Transverse colon (tissue), 4 donors: ENCODE measurements around the gene PTCHD1. TPM values are rescaled to one million over a fixed set of nuclear protein-coding genes. Genes with fewer than 3 reads are reported as not detected.

ENCODE experiments used
- DNase-seq: peaks from one replicate; pipeline ENCODE4 v3.0.0-alpha.2; 2019
- H3K27ac ChIP-seq, 4 donors: fragments of 200-600 bp; sonication (generic); 2 replicates each; pipeline ENCODE4 v1.5.1; 2016 to 2018; ENCODE audit warnings: inconsistent platforms in 4 of 4
- H3K27me3 ChIP-seq: fragments of 200-600 bp; sonication (generic); 2 replicates; pipeline ENCODE4 v1.5.1; 2017; ENCODE audit warnings: inconsistent platforms
- H3K36me3 ChIP-seq, 4 donors: fragments of 200-600 bp; sonication (generic); 2 replicates each; pipeline ENCODE4 v1.5.1; 2017 to 2019; ENCODE audit warnings: inconsistent platforms in 4 of 4
- H3K4me1 ChIP-seq, 4 donors: fragments of 200-600 bp; sonication (generic); 2 replicates each; pipeline ENCODE4 v1.5.1; 2017 to 2020; ENCODE audit warnings: inconsistent platforms in 4 of 4
- H3K4me3 ChIP-seq, 4 donors: fragments of 200-600 bp; sonication (generic); 1 replicate in 1 of 4; 2 replicates in 3 of 4; pipeline versions ENCODE4 v1.5.1 to v1.6.1; 2017 to 2019; ENCODE audit warnings: inconsistent platforms in 4 of 4
- H3K9me3 ChIP-seq, 2 donors: fragments of 200-600 bp; sonication (generic); 2 replicates each; pipeline ENCODE4 v1.5.1; 2017 to 2019; ENCODE audit warnings: inconsistent platforms in 2 of 2
- CTCF ChIP-seq, 5 experiments: fragments of 200-600 bp in 3 of 5; fragments of 450-650 bp in 2 of 5; sonication (generic) in 3 of 5; IDR thresholded peaks; 1 replicate in 2 of 5; 2 replicates in 3 of 5; pipeline ENCODE4 v1.5.1; 2016 to 2017; ENCODE audit warnings: antibody characterized with exemption in 5 of 5, inconsistent platforms in 3 of 5, mild to moderate bottlenecking in 2 of 5, moderate library complexity in 1 of 5
- EP300 ChIP-seq: sonication (generic); formaldehyde crosslinking; IDR thresholded peaks from one replicate; pipeline ENCODE4 v1.6.1; 2017; ENCODE audit warnings: antibody characterized with exemption, low read depth
- POLR2A ChIP-seq: fragments of 450-650 bp; IDR thresholded peaks from one replicate; pipeline ENCODE4 v1.6.1; 2016; ENCODE audit warnings: antibody characterized with exemption, mild to moderate bottlenecking, moderate library complexity
- POLR2AphosphoS5 ChIP-seq, 3 donors: sonication (generic); formaldehyde crosslinking; IDR thresholded peaks; one replicate each; pipeline ENCODE4 v1.6.1; 2016; ENCODE audit warnings: antibody characterized with exemption in 3 of 3
- WGBS, 2 donors: methylation state at CpG; one replicate each; pipeline ENCODE4 v1.1.5; 2018; ENCODE audit warnings: low coverage in 1 of 2; 5-methylcytosine and 5-hydroxymethylcytosine counted together
- in situ Hi-C, 4 donors: fragments of 200-750 bp; cut with MboI; loops; one replicate each; pipeline versions ENCODE4 v1.15.0 to v1.15.1; 2017; ENCODE audit warnings: low sequenced_read_pairs in 3 of 4, low pct_ligation_motif_present in 1 of 4, low pct_unique_long_range_greater_than_20kb in 1 of 4
- intact Hi-C: fragments of 100-400 bp; cut with DNase I; formaldehyde crosslinking; loops from one replicate; pipeline ENCODE4 v1.15.1; 2023; ENCODE audit warnings: low total_unique reads
- total RNA-seq, 4 donors: library from RNA; depleted of rRNA; stranded (reverse); fragments of >200 nt; gene quantifications; one replicate each; pipeline ENCODE4 v1.1.0, GENCODE V29; 2016

The PTCHD1 gene
- total RNA-seq, 4 donors from 2014 or later, result 0.40 to 3.4 (median 1.7) TPM

GRCh38 chrX:23396263-23396662 lies 61.6 kb downstream of the PTCHD1 start:
- H3K27ac ChIP-seq, result no peak overlapping the region
- H3K27me3 ChIP-seq, result no peaks in the 10 kb centered on the region
- intact Hi-C loops (no loop called here), in situ Hi-C loops (no loop called here)
- WGBS, 2 donors, result 72% methylated on average over 5 of the region's 5 CpGs; no CpG with 5 or more reads in 1 of the 2 donors
- no peaks in the 10 kb centered on the region for H3K4me1 ChIP-seq
- DNase-seq, result no peak
- H3K36me3 ChIP-seq, result no peaks in the 10 kb centered on the region
- TF ChIP-seq POLR2AphosphoS5 (IDR thresholded peaks at IDR 0.05), result no peak
- TF ChIP-seq POLR2A, result no peak
- TF ChIP-seq EP300, result no peak
- no peak for TF ChIP-seq CTCF (IDR thresholded peaks at IDR 0.05)
- H3K9me3 ChIP-seq, result no peaks in the 10 kb centered on the region
- no peak overlapping the region for H3K4me3 ChIP-seq

GRCh38 chrX:23398570-23398969 lies 63.9 kb downstream of the PTCHD1 start:
- TF ChIP-seq POLR2A (no peak), POLR2AphosphoS5 (IDR thresholded peaks at IDR 0.05) (no peak), CTCF (IDR thresholded peaks at IDR 0.05) (no peak), EP300 (no peak)
- in situ Hi-C loops (no loop called here), intact Hi-C loops (no loop called here)
- Histone ChIP-seq H3K4me3 (no peak overlapping the region), H3K27me3 (no peaks in the 10 kb centered on the region), H3K36me3 (no peaks in the 10 kb centered on the region), H3K4me1 (no peaks in the 10 kb centered on the region), H3K27ac (no peak overlapping the region), H3K9me3 (no peaks in the 10 kb centered on the region)
- DNase-seq, result no peak
- WGBS, 2 donors, result 68% methylated on average over 8 of the region's 8 CpGs; no CpG with 5 or more reads in 1 of the 2 donors

- Histone ChIP-seq H3K36me3 (no peaks in the 10 kb centered on the region), H3K27me3 (no peaks in the 10 kb centered on the region), H3K27ac (no peak overlapping the region), H3K9me3 (no peaks in the 10 kb centered on the region), H3K4me3 (no peak overlapping the region), H3K4me1 (no peaks in the 10 kb centered on the region)
- WGBS, 2 donors, result 46 to 48% methylated on average over 4 to 6 of the region's 6 CpGs
- DNase-seq, result no peak
- intact Hi-C loops (no loop called here), in situ Hi-C loops (no loop called here)
- TF ChIP-seq EP300 (no peak), POLR2AphosphoS5 (IDR thresholded peaks at IDR 0.05) (no peak), POLR2A (no peak), CTCF (IDR thresholded peaks at IDR 0.05) (no peak)
These were observed 69.2 kb downstream of the PTCHD1 start for GRCh38 chrX:23403849-23404248.

- H3K27ac ChIP-seq, result no peak overlapping the region
- no peak for DNase-seq
- 52% methylated on average over 1 of the region's 1 CpG; no CpG with 5 or more reads in 1 of the 2 donors for WGBS, 2 donors
- no peak overlapping the region for H3K4me3 ChIP-seq
- H3K27me3 ChIP-seq, result no peaks in the 10 kb centered on the region
- in situ Hi-C loops (no loop called here), intact Hi-C loops (no loop called here)
- no peaks in the 10 kb centered on the region for H3K9me3 ChIP-seq
- H3K36me3 ChIP-seq, result no peaks in the 10 kb centered on the region
- TF ChIP-seq EP300 (no peak), POLR2A (no peak), POLR2AphosphoS5 (IDR thresholded peaks at IDR 0.05) (no peak), CTCF (IDR thresholded peaks at IDR 0.05) (no peak)
- H3K4me1 ChIP-seq, result no peaks in the 10 kb centered on the region
These were observed 88.3 kb downstream of the PTCHD1 start for GRCh38 chrX:23422912-23423311.
